Activated T-cell treated with anti-CD3 and anti-CD28 coated beads for 48 hours (primary cell): ENCODE results near the gene USH2A.

Experiments
- DNase-seq: peaks from one replicate; pipeline ENCODE4 v3.0.0-alpha.2; 2020; ENCODE audit warnings: low read depth

The USH2A gene

DNA sequence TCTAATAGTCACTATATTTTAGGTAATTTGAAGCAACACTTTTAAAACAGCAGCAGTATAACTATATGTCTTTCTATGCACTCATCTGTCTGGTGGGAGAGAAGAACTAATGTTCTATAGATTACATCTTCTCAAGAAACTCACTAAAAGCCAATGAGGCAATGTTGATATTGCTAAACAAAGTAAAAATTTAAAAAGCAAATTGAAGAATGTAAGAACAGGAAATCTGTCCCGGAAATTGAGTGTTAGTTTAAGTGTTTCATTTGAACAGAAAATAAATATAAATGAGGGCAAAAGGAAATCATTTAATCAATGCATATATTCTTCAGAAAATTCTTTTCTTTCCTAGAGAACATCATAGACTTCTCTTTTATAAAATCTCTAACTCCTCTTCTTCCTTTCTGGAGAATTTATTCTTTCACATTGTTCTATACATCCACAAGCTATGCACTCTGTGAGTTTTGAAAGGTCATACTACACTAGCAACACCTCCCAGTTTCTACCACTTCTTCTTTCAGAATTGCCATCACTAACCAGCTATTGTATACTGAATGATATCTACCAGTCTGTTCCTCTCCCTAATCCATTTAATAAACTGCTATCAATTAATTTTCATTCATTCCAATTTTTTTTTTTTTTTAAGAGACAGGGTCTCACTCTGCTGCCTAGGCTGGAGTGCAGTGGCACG is 153.0 kb downstream of the USH2A start:
- DNase-seq = no peak

DNA sequence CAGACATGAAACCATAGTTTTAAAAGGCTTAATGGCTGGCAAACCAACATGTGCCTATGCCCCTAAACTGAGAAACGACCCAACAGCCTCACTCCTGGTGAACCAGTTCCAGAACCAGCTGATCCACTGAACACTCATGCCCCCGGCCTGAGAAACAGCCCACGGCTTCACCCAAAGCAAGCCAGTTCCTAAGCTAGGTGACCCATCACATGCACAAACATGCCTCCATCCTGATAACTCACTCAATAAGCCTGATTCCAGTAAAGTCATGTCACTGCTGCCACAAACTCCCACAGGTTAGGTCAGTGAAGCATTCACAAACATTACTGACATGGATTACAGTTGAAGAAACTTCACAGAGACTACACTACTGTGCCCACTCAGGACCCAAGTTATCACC is 161.6 kb downstream of the USH2A start:
- no peak for DNase-seq

DNA sequence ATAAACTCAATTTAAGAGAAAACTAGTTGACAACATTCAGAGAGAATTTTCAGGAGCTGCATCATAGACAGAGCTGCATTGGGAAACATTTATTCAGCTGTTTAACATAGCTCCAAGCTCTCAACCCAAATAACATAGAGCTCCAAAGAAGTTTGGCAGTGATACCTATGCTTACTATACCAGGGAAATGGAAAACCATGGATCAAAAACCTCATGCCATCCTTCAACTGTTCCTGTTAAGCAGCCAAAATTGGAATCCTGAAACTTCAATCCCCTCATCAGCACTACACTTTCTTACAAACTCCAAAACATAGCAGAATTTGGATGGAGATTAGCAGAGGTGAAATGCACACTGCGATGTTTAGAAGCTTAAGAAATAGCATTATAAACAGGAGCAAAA is 164.4 kb downstream of the USH2A start:
- DNase-seq = no peak

DNA sequence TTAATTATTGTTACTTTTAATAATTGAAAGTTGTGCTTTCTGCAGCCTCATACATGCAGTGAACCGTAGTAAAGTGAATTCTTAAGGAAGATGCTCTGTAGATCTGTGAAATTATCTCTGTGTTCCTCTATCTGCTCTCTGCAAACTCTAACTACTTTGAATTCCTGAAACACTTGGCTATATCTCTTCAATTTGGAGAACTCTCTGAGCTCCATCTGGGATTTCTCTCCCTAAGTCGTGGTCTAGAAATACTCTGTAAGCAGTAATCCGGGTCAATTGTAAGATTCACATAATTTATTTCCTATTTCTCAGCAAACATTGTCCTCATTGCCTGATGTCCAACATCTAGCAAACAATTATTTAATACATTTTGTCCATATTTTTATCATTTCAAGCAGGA is 164.9 kb downstream of the USH2A start:
- DNase-seq = no peak

DNA sequence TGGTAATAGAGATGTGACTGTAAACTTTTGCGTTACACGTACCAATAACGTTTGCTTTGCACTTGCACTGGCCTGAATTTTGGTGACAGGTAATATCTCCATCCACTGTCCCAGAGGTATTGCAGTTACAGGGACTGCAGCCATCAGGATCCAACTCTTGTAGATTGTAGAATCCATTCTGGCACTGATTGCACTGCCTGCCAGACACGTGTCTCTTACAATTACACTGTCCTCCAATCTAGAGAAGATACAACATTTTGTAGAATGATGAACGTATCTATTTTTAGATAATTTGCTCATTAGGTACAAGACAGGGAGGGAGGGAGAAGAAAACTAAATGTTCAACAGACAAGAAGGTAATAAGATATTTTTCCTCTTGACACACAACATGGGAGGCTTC is 172.4 kb downstream of the USH2A start:
- DNase-seq = no peak

DNA sequence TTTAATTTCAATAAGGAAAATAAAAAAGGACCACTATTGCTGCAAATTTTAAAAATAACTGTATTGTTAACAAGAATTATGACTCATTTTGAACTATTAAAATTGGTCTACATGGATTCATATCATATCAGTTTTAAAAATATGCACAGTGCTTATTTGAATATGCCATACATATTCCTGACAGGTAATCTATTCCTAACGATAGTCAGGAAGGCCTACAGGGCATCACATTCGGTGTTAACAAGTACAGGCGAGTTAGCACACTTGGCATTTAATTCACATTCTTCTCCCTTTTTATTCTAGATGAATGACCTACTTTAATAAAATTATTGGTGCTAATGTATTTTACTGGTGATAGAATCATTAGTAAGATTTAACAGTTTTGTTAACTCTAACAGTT is 174.6 kb downstream of the USH2A start:
- no peak for DNase-seq

DNA sequence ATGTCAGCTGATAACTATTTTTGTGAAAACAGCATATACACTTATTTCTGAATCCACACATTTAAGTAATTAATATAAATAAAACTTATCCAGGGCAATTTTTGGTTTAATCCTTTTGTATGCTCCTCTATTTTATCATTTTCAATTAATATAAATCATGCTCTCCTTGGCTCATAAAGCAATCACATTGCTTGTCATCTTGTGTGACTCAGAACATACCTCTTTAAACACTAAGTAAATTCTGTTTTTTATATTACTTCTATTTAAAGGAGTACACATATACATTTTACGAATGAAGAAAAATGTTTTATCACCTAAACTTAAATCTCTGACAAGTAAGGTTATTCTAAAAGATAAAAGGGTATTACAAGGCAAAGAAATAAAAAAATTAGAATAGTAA is 175.3 kb downstream of the USH2A start:
- no peak for DNase-seq

DNA sequence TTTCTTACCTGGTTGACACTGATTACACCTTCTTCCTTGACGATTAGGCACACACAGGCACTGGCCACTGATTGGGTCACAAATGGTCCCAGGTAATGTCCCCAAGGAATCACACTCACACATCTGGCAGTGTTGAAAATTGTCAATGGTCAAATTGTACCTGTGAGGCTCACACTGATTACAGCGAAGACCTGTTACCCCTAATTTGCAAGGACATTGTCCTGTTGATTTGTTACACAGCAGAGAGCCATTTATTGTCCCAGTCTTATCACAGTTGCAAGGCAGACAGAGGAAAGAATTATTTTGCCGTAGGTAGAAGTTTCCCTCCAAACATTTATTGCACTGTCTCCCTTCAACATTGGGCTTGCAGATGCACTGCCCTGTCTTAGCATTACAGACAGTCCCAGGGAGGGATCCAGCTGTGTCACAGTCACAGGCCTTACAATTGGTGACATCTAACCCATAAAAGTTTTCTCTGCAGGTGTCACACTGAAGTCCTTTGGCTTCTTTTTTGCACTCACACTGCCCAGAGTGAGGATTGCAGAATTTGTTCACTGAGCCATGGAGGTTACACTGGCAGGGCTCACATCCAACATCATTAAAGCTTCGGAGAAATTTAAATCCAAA is 176.6 kb downstream of the USH2A start:
- no peak for DNase-seq

DNA sequence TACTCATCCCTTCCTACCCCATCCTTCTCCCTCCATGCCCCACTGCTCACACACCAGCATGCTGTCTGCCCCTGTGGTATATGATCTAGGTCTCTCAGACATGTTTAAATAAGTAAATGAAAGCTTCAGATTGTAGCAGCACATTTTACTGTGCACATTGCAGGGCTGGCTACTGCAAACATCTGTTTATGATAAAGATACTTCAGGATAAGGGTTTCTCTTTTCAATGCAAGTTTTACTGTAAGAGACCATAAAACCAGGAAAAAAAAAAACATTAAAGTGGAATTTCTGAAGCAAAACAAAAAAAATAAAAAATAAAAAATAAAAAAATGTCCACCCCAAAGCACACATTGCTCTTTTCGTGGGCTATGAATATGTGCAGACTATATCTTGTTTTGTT is 184.4 kb downstream of the USH2A start:
- DNase-seq = no peak

DNA sequence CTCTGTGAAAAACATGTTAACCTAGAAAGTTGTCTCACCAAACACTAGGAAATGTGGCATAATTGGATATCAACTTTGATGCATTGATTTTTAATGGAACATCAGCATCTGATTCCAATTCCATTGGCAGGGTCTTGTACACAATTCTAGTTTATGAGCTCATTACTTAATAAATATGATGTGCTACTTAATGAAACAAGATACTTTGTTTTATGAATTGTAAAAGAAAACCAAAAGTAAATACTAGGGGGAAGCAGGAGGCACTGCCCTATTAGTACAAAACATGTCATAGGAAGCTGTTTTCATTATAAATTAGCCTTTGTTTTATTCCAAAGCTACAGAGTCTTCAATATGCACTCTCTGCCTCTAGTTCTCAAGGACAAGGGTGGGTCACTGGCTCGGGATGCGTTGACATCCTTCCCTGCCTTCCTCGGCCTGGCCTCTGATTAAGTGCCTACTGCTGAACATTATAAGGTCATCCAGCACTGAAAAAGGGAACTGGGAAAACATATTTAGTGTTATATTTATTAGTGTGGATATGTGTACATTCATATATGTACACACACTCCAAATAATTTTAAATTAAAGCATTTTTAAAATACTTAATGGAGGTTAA is 185.2 kb downstream of the USH2A start:
- no peak for DNase-seq

DNA sequence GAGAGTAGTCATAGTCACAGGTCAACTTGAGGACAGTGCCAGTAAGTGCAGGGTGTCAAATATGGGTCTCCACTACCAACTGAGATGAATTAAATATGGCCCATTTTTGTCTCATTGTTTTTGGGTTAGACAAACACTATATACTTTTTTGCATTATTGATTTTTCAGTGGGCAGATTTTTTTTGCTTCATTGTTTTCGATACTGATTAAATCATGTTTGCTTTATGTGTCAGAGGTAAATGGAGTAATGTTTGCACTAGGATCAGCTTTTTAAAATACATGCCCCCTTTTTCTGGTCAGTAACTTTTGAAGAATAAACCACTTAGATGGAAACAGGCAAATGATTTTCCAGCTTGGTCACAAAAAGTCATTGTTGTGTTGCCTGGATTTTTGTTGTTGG is 199.0 kb downstream of the USH2A start:
- no peak for DNase-seq

DNA sequence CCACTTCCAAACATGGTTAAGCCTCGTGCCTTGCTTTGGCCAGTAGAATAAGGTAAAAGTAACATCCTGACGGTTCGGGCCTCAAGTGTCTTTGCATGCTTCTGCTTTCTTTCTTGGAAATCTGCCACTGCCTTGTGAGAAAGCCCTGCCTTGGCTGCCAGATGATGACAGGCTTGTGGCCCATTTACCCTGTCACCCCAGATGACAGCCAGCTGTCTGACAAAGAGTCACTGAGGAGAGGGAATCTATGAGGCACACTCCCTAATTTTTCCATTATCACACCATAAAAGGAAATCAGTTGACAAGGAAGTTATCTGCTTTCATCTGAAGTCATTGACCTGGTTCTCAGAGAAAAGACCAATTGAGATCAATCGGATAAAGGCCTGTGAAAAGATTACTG is 199.8 kb downstream of the USH2A start:
- DNase-seq = no peak

DNA sequence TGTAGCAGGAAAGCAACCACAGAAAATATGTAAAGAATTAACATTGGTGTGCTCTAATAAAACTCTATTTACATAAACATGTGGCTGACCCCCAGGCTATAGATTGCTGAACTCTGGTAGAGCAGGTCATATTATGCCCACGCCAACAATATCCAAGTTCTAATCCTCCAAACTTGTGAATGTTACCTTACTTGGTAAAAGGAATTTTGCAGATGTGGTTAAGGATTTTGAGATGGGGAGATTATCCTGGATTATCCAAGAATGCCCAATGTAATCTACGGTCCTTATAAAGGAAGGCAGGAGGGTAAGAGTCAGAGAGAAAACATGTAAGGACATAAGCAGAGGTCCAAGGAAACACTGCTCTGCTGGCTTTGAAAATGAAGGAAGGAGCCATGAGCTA is 201.0 kb downstream of the USH2A start:
- DNase-seq = no peak

DNA sequence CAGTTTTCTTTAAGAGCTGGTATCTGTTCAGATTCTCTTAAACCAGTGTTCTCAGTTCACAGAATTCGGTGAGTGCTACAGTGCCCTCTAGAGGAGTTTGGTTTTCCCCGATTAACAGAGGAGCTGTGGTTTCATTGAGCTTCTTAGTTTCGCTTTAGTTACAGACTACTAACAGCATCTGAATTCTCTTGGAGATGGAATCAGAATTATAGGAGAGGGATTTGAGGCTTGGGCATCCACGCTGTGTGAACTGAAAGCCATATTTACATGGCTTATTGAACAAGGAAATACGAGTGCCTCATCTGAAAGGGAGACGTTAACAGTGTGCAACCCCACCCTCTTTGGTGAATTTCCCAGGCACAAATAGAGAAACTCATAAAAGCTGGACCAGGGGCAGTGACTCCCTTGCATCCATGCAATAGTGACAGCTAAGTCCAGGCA is 202.0 kb downstream of the USH2A start:
- DNase-seq = no peak

DNA sequence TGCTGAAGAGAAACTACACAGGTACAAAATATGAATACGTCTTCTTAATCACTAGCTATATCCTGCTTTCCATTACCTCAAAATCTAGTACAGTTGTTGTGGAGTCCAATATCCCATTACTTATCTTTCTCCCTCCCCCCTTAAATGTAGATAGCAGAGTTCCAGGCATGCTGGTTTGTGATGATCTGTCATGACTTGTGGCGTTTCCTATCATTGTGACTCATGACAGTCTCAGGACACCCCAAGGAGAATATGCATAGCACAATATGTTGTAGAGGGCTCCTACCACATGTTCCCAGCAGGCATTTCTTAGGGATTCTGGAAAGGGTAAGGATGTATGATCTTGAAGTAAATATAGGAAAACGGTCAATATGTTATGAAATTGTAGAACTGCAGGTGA is 206.9 kb downstream of the USH2A start:
- no peak for DNase-seq

DNA sequence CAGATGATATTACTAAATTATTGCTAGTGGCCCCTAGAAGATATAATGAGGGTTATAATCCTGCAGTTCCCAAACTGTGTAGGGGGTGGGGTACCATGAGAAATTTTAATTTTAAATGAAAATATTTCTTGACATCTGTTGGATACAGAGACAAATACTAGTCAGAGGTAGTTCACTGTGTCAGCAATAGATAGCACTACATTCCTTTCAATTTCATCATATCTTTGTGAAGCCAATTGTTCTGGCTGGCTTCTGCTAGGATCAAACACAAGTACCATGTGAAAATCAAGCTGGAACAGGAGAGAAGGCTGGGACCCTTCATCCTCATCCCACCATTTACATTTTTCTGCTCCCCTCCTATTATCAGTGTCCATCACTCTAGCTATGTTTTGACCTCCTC is 208.1 kb downstream of the USH2A start:
- no peak for DNase-seq

DNA sequence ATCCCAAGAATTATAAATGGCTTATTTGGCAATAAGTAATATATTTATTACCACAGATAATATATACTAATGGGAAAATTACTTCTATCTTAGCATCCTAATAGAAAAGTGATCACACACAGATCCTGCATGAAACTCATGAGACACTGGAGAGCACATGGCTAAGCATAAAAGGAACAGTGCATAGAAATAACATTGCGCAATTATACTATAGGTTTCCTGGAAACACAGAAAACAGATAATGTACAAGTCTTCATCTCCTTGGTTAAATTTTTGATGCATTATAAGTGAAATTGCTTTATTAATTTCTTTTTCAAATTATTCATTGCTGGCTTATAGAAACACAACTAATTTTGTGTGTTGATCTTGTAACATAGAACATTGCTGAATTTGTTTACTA is 210.4 kb downstream of the USH2A start:
- DNase-seq = no peak

DNA sequence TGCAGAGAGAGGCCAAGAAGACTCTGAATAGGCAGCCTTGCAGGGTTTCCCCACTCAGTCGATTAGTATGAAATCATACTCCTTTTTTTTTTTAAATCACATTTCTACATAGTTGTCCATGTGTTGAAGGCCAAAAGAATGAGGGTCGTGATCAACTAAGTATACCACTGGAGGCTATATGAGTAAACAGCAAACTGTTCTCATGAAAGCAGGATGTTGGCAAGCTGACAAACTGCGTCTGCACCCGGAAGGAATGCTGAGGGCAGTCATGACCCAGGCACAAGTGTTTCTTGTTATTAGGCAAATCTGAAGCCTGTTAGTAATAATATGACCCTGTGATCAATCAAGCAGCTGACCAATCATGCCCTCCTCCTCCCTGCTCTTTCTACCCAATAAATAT is 213.2 kb downstream of the USH2A start:
- DNase-seq = no peak

DNA sequence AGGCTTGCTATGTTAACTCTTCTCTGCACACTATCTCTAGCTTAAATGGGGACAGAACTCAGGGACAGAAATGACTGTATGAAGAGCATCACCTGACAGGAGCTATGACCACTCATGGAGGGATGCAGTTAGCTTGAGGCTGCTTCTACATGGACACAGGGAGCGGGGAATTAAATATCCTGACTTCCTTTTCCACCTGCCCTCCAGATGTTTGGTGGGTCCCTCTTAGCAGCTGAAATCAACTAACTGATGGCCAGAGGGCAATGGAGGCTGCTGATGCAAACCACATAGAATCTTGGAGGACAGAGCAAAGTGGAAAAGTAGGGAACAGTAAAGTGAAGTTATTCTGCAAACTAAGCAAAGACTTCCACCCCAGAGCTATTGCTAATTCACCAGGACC is 214.1 kb downstream of the USH2A start:
- DNase-seq = no peak

DNA sequence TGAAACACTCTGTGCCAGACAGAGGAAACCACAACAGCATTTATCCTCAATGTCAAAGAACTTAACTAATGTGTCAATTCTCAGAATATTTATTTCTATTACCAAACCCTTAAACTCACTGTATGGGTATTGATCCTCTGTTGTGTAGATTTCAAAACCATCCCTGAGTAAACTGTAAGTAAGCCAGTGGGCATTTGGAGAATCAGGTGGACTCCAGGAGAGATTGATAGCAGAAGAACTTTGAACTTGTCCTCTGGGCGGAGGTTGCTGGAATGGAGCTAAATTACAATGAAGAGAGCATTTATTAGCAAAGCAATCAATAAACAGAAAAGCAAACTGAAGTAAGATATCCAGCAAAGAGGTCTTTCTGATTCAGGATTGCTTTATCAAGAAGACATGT is 216.1 kb downstream of the USH2A start:
- DNase-seq = no peak

DNA sequence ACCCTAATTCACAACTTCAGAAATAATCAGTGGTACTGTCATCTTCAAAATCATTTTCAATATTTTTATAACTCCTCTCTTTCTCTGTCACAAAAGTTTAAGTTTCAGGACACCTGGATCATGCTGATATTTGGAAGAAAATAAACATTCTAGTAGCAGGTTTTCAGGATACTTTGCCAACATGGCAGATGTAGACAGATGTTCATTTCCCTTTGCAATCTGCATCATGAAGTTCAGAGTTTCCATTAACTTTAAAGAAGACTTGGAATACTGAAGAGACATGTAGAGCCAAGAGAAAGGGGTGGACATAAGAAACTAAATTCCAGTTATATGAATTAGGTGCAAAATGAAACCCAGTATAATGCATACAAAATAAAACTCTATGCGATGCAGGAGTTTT is 218.1 kb downstream of the USH2A start:
- no peak for DNase-seq

DNA sequence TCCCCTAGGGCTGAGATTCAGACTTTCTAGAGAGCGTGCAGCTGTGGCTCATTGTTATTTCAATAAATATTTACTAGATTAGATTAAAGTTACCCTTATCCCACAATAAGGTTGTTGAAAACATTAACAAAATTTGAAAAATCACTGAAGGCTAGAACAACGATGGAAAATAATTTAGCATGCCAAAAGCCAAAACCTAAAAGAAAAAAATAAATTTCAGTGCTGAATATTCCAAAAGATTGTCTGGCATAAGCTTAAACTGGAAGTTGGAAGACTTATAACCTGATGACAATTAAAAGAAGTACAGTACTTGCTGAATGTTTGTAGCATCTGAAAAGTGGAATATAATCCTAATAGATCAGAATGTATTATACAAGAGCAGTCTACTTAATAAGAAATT is 221.3 kb downstream of the USH2A start:
- DNase-seq = no peak

DNA sequence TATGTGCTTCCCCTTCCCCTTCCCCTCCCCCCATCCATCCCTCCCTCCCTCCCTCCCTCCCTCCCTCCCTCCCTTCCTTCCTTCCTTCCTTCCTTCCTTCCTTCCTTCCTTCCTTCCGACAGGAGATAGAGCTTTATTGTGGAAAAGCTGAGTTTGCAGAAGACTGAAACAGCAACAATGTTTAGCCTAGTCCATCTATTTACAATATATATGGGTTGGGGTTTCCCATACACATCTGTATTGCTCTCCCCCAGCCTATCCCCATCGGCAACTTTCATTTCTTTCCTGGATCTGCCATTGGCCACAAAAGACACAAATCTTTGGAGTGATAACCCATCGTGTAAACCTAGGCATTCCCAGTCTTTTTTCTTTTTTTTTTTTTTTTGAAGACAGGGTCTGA is 222.3 kb downstream of the USH2A start:
- DNase-seq = no peak

DNA sequence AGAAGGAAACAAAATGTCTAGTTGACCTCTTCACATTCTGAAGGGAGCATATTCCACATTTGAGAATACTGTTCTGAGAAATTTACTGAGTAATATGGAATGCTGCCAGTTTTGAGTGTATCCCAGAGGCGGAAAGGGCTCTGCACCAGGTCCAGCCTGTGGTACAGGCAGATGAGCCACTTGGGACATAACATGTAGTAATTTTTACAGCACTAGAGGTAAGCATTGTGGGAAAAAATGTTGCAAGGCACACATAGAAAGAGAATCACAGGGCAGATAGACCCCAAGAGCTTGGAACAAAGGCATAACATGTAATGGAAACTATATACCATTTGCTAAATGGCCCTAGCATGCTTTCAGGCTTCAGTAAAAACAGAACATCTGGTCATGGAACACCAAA is 228.5 kb downstream of the USH2A start:
- no peak for DNase-seq
